Lung (tissue), 12 donors: ENCODE data around the gene SCARB1. TPM values are rescaled to one million over a fixed set of nuclear protein-coding genes. Genes with fewer than 3 reads are reported as not detected.

ENCODE experiments used
- ATAC-seq: fragments of 200-7000 bp; cut with Tn5 transposase; one replicate; pipeline ENCODE4 v1.9.1; 2020; ENCODE audit warnings: moderate number of reproducible peaks; ENCODE audit not compliant: insufficient read depth, low FRiP score
- DNase-seq, 3 donors: peaks; one replicate each; pipeline ENCODE4 v3.0.0-alpha.2; 2013 to 2017
- H3K27ac ChIP-seq, 2 donors: one replicate each; pipeline ENCODE4 v1.5.1; 2013; ENCODE audit warnings: mild to moderate bottlenecking in 2 of 2, moderate library complexity in 2 of 2, control low read depth in 1 of 2, inconsistent platforms in 1 of 2, low read depth in 1 of 2, low read length in 1 of 2
- H3K27me3 ChIP-seq, 3 donors: one replicate each; pipeline ENCODE4 v1.5.1; 2013; ENCODE audit warnings: low read length in 2 of 3; ENCODE audit not compliant: control insufficient read depth in 3 of 3, insufficient read depth in 3 of 3
- H3K36me3 ChIP-seq, 4 donors: one replicate each; pipeline ENCODE4 v1.5.1; 2013; ENCODE audit warnings: low read length in 4 of 4, mild to moderate bottlenecking in 1 of 4, moderate library complexity in 1 of 4; ENCODE audit not compliant: control insufficient read depth in 4 of 4, insufficient read depth in 4 of 4
- H3K4me1 ChIP-seq, 5 donors: one replicate each; pipeline ENCODE4 v1.5.1; 2013; ENCODE audit warnings: low read length in 5 of 5, mild to moderate bottlenecking in 2 of 5, moderate library complexity in 1 of 5; ENCODE audit not compliant: control insufficient read depth in 5 of 5, insufficient read depth in 5 of 5
- H3K4me3 ChIP-seq: one replicate; pipeline ENCODE4 v1.5.1; 2013; ENCODE audit warnings: mild to moderate bottlenecking, control low read depth, moderate library complexity
- H3K9ac ChIP-seq, 2 donors: one replicate each; pipeline ENCODE4 v1.5.1; 2013; ENCODE audit warnings: low read length in 2 of 2, control low read depth in 1 of 2; ENCODE audit not compliant: insufficient read depth in 1 of 2
- H3K9me3 ChIP-seq, 4 donors: one replicate each; pipeline ENCODE4 v1.5.1; 2013; ENCODE audit warnings: low read length in 3 of 4, mild to moderate bottlenecking in 1 of 4, moderate library complexity in 1 of 4; ENCODE audit not compliant: control insufficient read depth in 4 of 4, insufficient read depth in 3 of 4
- CTCF ChIP-seq: IDR thresholded peaks from 2 replicates; pipeline ENCODE4 v1.5.1; 2012; ENCODE audit warnings: mild to moderate bottlenecking; ENCODE audit errors: control extremely low read depth, extremely low read depth
- WGBS, 2 donors: extraction: QIAGEN DNeasy Blood & Tissue Kit; methylation state at CpG; one replicate each; pipeline ENCODE4 v1.1.7; 2013; 5-methylcytosine and 5-hydroxymethylcytosine counted together
- polyA plus RNA-seq, 2 donors: library from polyadenylated mRNA; stranded (reverse); fragments of 200-250 nt; gene quantifications; one replicate each; pipeline ENCODE4 v1.2.1, GENCODE V29; 2013
- total RNA-seq, 2 donors: library from RNA; depleted of rRNA in 1 of 2; stranded (reverse); fragments of >200 nt in 1 of 2; gene quantifications; one replicate each; pipeline ENCODE4 v1.2.1, GENCODE V29; 2014 to 2021
- donor health status: control.
- donor health status: control.
- donor health status: Bipolar disorder and iron deficiency.
- donor health status: healthy.
- donor health status: DM: yes; HTN: yes; CAD: no.

The SCARB1 gene
- total and polyA plus RNA-seq, 4 donors, result 11.9 to 31.3 (median 28.8) TPM

GRCh38 chr12:124898923-124899294 lies 35.2 kb upstream of the SCARB1 start:
- Histone ChIP-seq H3K9ac (peak overlapping the region in 1 of 2 donors; percentile 32), H3K4me3 (no peak overlapping the region), H3K27me3 (no peaks in the 10 kb centered on the region), H3K36me3 (no peaks in the 10 kb centered on the region), H3K9me3 (no peaks in the 10 kb centered on the region), H3K4me1 (peaks cover 0 to 13% (median 5%) of the 10 kb centered on the region in 5 donors), H3K27ac (no peak overlapping the region)
- 40 to 44% methylated on average over 5 of the region's 5 CpGs for WGBS, 2 donors
- DNase-seq, result peak in 2 of 3 donors; percentile 61 to 69
- ATAC-seq, result no peak
- no peak for TF ChIP-seq CTCF

- WGBS, 2 donors, result 16 to 21% methylated on average over 18 of the region's 18 CpGs
- DNase-seq, result peak; percentile 39 to 73 (median 62)
- Histone ChIP-seq H3K27me3 (no peaks in the 10 kb centered on the region), H3K36me3 (no peaks in the 10 kb centered on the region), H3K9me3 (no peaks in the 10 kb centered on the region), H3K27ac (no peak overlapping the region), H3K9ac (peak overlapping the region in 1 of 2 donors; percentile 32), H3K4me3 (no peak overlapping the region), H3K4me1 (peaks cover 0 to 13% (median 5%) of the 10 kb centered on the region in 5 donors)
- no peak for ATAC-seq
- peak; percentile 37 for TF ChIP-seq CTCF
Observed at GRCh38 chr12:124898200-124898922, 34.7 kb upstream of the SCARB1 start.

- ATAC-seq, result no peak
- 90 to 93% methylated on average over 5 of the region's 5 CpGs for WGBS, 2 donors
- Histone ChIP-seq H3K4me1 (peaks cover 0 to 13% (median 5%) of the 10 kb centered on the region in 5 donors), H3K4me3 (no peak overlapping the region), H3K9me3 (no peaks in the 10 kb centered on the region), H3K9ac (no peak overlapping the region), H3K36me3 (no peaks in the 10 kb centered on the region), H3K27ac (no peak overlapping the region), H3K27me3 (no peaks in the 10 kb centered on the region)
- TF ChIP-seq CTCF, result no peak
- no peak for DNase-seq
Observed at GRCh38 chr12:124896461-124896860, 32.8 kb upstream of the SCARB1 start.
